HCT116 (cell line): ENCODE results near the gene HHLA2.

Experiments used
- ZBTB33 ChIP-seq: IDR thresholded peaks from 2 replicates; pipeline ENCODE4 v1.6.1; 2011; ENCODE audit warnings: mild to moderate bottlenecking, low read length, moderate library complexity; ENCODE audit not compliant: insufficient replicate concordance; ENCODE audit errors: extremely low read depth
- TF ChIP-seq, protein P1 (sequence below), 3 experiments: fragments of 200-600 bp in 1 of 3; sonication (generic) in 1 of 3; IDR thresholded peaks in 2 of 3; conservative IDR thresholded peaks in 1 of 3; 2 replicates each; pipeline ENCODE4 v1.5.1; 2012 to 2017; ENCODE audit warnings: low read depth in 2 of 3, low read length in 2 of 3, antibody characterized with exemption in 1 of 3, borderline replicate concordance in 1 of 3, control low read depth in 1 of 3, mild to moderate bottlenecking in 1 of 3, mixed read lengths in 1 of 3, mixed run types in 1 of 3, moderate library complexity in 1 of 3; ENCODE audit not compliant: insufficient read depth in 1 of 3
- TF ChIP-seq, protein P2 (sequence below): IDR thresholded peaks from 2 replicates; pipeline ENCODE4 v1.6.1; 2012; ENCODE audit warnings: low read depth

DNA sequence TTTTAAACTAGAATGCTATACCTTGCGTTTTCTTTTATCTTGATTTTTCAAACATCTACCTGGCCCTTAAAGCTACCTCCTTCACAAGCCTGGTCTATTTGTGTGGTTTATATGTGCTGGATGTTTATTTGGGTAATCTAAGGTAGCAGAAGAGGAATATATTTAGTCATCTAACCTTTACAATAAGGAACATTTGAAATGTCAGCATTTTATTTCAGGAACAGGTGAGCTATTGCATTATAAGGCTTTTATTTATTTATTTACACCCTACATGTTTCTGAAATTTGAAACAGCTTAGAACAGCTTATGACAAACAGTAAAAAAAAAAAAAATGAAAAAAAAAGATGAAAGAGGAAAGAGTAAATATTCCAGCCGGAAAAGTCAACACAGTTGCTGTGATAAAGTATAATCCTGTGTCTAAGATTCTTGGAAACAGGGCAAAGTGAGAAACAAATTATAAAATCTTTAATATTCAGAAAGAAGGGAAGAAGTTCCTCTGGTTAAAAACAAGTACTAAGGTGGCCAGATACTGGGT lies 19.5 kb downstream of the HHLA2 start:
- TF ChIP-seq, protein P1, sequence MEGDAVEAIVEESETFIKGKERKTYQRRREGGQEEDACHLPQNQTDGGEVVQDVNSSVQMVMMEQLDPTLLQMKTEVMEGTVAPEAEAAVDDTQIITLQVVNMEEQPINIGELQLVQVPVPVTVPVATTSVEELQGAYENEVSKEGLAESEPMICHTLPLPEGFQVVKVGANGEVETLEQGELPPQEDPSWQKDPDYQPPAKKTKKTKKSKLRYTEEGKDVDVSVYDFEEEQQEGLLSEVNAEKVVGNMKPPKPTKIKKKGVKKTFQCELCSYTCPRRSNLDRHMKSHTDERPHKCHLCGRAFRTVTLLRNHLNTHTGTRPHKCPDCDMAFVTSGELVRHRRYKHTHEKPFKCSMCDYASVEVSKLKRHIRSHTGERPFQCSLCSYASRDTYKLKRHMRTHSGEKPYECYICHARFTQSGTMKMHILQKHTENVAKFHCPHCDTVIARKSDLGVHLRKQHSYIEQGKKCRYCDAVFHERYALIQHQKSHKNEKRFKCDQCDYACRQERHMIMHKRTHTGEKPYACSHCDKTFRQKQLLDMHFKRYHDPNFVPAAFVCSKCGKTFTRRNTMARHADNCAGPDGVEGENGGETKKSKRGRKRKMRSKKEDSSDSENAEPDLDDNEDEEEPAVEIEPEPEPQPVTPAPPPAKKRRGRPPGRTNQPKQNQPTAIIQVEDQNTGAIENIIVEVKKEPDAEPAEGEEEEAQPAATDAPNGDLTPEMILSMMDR (IDR thresholded peaks at IDR 0.05 in 2 of 3, conservative IDR thresholded peaks at IDR 0.05 in 1 of 3; ENCODE audit: borderline replicate concordance in 1 of 3, insufficient read depth in 1 of 3, low read depth in 2 of 3, low read length in 2 of 3): no peak
- TF ChIP-seq ZBTB33: no peak
- TF ChIP-seq, protein P2, sequence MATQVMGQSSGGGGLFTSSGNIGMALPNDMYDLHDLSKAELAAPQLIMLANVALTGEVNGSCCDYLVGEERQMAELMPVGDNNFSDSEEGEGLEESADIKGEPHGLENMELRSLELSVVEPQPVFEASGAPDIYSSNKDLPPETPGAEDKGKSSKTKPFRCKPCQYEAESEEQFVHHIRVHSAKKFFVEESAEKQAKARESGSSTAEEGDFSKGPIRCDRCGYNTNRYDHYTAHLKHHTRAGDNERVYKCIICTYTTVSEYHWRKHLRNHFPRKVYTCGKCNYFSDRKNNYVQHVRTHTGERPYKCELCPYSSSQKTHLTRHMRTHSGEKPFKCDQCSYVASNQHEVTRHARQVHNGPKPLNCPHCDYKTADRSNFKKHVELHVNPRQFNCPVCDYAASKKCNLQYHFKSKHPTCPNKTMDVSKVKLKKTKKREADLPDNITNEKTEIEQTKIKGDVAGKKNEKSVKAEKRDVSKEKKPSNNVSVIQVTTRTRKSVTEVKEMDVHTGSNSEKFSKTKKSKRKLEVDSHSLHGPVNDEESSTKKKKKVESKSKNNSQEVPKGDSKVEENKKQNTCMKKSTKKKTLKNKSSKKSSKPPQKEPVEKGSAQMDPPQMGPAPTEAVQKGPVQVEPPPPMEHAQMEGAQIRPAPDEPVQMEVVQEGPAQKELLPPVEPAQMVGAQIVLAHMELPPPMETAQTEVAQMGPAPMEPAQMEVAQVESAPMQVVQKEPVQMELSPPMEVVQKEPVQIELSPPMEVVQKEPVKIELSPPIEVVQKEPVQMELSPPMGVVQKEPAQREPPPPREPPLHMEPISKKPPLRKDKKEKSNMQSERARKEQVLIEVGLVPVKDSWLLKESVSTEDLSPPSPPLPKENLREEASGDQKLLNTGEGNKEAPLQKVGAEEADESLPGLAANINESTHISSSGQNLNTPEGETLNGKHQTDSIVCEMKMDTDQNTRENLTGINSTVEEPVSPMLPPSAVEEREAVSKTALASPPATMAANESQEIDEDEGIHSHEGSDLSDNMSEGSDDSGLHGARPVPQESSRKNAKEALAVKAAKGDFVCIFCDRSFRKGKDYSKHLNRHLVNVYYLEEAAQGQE: no peak
